Measurements from ENCODE around the gene LMX1A.

The LMX1A gene

DNA sequence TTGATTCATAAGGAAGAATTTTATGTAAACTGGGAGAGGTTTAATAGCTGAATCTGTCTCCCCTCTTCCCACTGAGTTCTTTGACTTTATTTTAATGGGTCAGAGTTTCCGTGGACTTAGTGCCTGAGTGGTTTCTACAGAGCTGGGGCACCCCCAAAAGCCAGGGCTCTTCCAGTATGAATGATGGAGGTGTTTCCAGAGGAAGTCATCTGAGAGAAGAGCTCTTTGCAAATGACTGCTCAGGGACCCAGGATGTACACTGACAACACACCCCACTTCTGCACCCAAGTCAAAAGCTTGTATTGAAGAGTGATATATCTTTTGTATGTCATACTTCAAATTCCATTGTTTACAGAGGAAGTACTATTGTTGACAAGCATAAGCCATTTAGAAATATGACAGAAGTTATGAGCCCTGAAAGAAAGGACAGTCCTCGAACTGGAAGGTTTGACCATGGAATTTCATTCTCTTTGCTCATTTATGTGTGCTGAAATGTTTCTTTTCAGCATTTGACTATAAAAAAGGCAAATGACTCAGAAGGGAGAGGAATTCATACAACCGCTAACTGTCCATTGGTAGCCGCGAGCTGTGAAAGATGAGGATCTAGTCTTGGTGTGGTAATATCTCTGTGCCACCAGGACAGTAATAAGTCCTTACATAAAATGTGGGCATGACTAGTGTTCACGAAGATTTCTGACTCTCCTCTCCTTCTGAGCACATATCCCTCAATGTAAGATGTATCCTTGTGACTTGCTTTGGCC, 25.4 kb upstream of the LMX1A start:
- no peaks in the 10 kb centered on the region for H3K36me3 ChIP-seq (ENCODE audit: insufficient read depth, low read length)
- no peak overlapping the region for H3K9ac ChIP-seq (ENCODE audit: low read depth, low read length)
- H3K9me3 ChIP-seq (ENCODE audit: control insufficient read depth, insufficient read depth, low read length): no peaks in the 10 kb centered on the region
- H3K4me1 ChIP-seq (ENCODE audit: insufficient read depth, low read length): peaks cover 7% of the 10 kb centered on the region; the same call in 1 of the 2 replicates

DNA sequence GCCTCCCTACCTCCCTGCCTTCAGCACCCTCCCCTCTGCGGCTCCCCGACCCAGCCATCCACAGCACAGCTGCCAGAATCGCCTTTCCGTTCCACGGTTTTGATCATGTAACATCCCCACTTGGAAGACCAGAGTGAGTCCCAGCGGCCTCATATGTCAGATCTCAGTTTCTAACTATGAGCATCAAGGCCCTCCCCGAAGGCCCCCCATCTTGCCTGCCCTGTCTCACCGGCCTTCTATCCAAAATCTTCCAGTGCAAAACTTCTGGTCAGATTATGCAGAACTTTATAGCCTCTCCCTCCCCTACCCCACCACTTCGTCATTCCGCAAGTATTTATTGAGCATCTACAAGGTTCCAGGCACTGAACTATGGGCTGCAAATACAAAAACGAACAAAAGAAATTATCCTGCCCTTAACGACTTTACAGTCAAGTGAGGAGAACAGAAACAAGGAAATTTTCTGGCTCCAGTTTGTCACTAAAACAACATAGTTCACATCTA, 20.3 kb upstream of the LMX1A start:
- H3K36me3 ChIP-seq (ENCODE audit: insufficient read depth, low read length): no peaks in the 10 kb centered on the region
- no peaks in the 10 kb centered on the region; the same call in 1 of the 2 replicates for H3K4me1 ChIP-seq (ENCODE audit: insufficient read depth, low read length)
- H3K9ac ChIP-seq (ENCODE audit: low read depth, low read length): peak overlapping the region; percentile 64; the same call in 1 of the 2 replicates
- no peaks in the 10 kb centered on the region for H3K9me3 ChIP-seq (ENCODE audit: control insufficient read depth, insufficient read depth, low read length)

DNA sequence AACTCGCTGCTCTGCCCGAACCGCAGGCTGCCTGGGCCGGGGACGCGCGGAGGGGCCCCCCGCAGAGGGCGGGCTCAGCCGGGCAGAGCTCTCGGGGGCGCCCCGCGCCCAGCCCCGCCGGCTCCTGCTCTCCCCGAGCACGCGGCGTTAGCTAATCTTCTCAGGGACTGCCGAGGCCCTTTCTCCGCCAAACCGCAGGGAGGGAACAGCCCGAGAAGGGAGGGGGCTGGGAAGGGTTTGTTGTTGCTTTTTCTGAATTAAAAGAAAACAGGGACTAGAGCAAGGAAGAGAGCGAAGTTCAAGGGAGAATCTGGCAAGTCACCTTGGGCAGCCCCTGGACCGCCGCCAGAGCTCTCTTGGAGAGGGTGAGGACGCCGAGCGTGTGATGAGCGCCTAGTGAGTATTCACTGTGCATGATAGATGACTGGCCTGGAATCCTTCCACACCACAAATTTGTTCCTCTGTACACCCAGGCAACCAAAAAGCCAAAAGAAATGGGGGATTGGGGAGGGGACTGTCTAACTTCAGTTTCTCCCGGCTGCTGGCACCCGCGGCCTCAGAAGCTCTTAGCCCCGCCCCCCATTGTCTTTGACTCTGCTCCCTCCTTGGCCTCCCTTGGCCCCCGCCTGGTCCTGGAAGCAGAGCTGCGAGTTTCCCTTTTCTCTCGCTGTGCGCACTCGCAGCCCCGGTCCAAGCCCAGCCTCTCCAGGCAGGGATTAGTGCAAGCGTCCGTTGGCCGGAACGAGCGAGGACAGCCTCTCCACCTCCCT, 19.7 kb upstream of the LMX1A start:
- H3K9ac ChIP-seq (ENCODE audit: low read depth, low read length): peak overlapping the region; percentile 64
- H3K9me3 ChIP-seq (ENCODE audit: control insufficient read depth, insufficient read depth, low read length): no peaks in the 10 kb centered on the region

DNA sequence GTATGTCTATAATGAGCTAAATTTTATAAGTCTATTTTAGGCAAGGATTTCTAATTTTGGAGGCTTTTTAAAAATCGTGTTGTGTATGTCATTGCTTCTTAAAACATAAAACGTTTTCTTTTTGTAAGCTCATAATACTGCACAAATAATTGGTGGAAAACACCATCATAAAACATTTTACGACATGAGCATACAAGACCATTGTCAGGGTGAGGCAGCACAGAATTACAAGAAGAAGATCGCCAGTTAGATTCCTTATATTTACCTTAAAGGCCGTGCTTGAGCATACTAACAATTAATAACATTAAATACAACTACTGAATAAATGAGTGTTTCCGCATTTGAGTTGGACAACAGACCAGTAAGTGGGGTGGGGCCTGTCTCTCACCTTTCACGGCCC, 19.1 kb upstream of the LMX1A start:
- H3K36me3 ChIP-seq (ENCODE audit: insufficient read depth, low read length): no peaks in the 10 kb centered on the region
- no peaks in the 10 kb centered on the region for H3K9me3 ChIP-seq (ENCODE audit: control insufficient read depth, insufficient read depth, low read length)
- H3K4me1 ChIP-seq (ENCODE audit: insufficient read depth, low read length): no peaks in the 10 kb centered on the region; the same call in 1 of the 2 replicates
- peak overlapping the region; percentile 64 for H3K9ac ChIP-seq (ENCODE audit: low read depth, low read length)

More for the DNA sequence above, 19.7 kb upstream of the LMX1A start:
- Histone ChIP-seq H3K36me3 (ENCODE audit: insufficient read depth, low read length) (no peaks in the 10 kb centered on the region), H3K4me1 (ENCODE audit: insufficient read depth, low read length) (no peaks in the 10 kb centered on the region; the same call in 1 of the 2 replicates)

DNA sequence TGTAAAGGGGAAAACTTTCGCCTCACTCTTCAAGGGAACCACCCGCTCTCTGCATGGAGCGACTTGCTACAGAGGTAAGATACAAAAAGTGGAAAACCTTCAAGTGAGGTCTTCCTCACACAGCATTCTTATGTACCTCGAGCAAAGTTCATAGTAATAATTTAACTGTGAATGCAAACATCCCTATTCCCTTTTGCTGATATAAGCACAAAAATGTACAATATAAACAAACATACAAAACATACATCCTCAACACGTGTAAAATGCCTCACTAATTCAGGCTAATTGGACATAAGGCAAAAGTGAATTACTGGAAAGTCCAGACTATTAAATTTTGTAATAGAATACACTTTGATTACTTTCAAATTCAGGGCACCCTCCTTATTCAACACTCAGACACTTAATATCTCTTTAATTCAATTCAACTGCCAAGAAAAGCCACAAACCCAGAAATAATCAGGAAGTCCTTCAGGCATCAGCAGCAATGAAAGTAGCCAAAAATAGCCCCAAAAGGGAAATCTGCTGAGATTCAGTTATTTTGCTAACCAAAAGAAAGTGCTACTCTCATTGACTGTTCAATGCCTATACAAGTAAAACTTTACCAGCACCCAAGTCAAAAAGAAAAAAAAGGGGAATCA, 15.2 kb upstream of the LMX1A start:
- H3K4me1 ChIP-seq (ENCODE audit: insufficient read depth, low read length): no peaks in the 10 kb centered on the region; the same call in 1 of the 2 replicates
- no peak overlapping the region for H3K9ac ChIP-seq (ENCODE audit: low read depth, low read length)
- no peaks in the 10 kb centered on the region for H3K9me3 ChIP-seq (ENCODE audit: control insufficient read depth, insufficient read depth, low read length)
- no peaks in the 10 kb centered on the region for H3K36me3 ChIP-seq (ENCODE audit: insufficient read depth, low read length)

DNA sequence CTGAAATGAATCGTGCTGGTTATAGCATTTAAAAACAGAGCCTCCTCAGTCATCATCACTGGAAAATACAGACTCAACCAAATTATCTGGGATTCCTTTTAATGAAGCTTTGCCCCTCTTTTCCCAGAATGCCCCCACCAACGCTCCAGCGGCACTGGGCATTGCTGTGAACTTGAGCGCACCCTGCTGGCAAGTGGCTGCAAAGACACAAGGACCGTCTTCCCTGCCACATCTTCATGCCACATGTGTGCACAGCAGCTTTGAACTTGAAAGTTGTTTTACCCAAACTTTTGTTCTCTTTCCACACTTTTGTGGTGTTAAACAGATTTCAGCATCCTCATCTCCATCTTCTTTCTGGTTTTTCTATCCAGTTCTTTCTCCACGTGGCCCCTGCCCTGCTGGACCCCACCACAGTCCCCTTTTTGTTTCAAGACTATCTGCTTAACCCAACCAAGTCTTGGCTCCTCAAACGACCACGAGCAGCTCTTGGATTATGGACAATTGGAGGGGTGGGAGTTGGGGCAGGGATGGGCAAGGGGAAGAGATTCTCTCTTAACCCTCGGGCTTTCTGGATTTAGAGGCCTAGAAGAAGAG, 12.8 kb upstream of the LMX1A start:
- no peaks in the 10 kb centered on the region for H3K4me1 ChIP-seq (ENCODE audit: insufficient read depth, low read length)
- no peak overlapping the region for H3K9ac ChIP-seq (ENCODE audit: low read depth, low read length)
- no peaks in the 10 kb centered on the region for H3K36me3 ChIP-seq (ENCODE audit: insufficient read depth, low read length)
- H3K9me3 ChIP-seq (ENCODE audit: control insufficient read depth, insufficient read depth, low read length): no peaks in the 10 kb centered on the region

DNA sequence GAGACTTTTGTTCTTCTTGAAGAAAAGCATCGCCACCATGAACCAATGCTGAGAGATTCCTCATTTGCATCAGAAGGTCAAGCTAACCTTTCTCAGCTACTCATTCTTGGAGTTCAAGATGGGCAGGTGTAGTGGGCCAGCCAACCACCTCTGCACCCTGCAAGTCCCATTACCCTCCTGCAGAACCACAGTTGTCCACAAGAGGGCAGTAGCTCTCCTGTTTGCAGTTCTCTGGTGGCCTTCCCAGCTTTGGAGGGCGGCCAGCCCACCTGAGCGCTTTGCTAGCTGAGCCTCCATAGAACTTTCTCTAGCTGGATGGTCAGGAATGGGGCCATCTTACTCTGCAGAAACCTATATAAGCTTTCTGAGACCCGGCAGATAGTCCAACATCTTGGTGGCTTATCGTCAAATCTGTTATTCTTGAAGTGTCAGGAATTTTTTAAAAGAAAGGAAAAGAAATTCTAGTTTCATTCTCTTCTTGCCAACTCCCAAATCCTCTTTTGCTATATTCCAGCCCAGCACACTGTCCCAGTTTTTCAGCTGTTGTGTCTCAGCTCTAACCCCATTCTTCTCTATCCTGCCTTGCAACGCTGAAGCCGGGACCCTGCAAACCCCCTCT, 11.0 kb upstream of the LMX1A start:
- Histone ChIP-seq H3K9ac (ENCODE audit: low read depth, low read length) (no peak overlapping the region), H3K9me3 (ENCODE audit: control insufficient read depth, insufficient read depth, low read length) (no peaks in the 10 kb centered on the region), H3K4me1 (ENCODE audit: insufficient read depth, low read length) (no peaks in the 10 kb centered on the region), H3K36me3 (ENCODE audit: insufficient read depth, low read length) (no peaks in the 10 kb centered on the region)

DNA sequence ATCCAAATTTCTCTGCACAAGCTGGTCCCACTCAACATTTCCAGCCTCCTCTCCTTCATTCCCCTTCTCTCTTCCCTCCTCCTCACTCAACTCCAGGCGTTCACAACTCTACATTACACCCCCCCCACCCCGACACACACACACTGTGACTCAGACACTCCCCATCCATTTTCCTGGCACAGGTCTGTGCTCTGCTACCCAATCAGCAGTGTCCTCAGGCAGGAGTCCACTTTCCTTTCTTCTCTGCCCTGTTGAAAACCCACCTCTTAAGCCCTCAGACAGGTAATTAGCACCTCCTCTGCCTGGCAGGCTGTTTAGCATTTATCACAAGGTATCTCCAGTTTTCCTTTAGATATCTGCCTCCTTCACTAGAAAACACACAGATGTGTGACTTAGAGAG, 8.8 kb upstream of the LMX1A start:
- no peaks in the 10 kb centered on the region for H3K36me3 ChIP-seq (ENCODE audit: insufficient read depth, low read length)
- no peak overlapping the region for H3K9ac ChIP-seq (ENCODE audit: low read depth, low read length)
- H3K4me1 ChIP-seq (ENCODE audit: insufficient read depth, low read length): no peaks in the 10 kb centered on the region
- H3K9me3 ChIP-seq (ENCODE audit: control insufficient read depth, insufficient read depth, low read length): no peaks in the 10 kb centered on the region

DNA sequence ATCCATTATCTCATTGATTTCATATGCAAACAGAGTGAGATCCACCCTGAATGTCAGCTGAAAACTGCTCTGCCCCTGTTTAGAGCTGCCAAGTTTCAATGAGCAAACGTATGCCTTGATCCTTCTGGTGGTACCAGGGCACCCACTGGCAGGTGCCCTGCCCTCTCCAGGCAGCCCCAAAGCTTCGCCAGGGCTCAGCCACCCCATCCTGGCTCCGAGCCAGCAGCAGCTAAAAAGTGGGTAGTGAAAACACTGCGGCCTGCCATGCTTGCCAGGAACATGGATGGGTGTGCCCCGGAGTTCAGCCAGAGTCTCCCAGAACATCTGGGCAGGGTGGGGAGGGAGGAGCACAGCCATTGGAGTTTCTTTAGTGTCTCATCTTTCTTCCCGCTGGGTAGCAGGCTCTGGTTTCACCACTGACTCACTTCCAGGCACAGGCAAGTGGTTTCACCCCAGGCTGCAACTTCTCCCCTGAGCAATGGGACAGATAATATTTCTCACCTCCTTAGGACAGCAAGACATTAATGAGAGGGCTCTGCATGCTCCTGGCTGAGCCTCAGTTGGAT, 8.1 kb upstream of the LMX1A start:
- Histone ChIP-seq H3K36me3 (ENCODE audit: insufficient read depth, low read length) (no peaks in the 10 kb centered on the region), H3K9ac (ENCODE audit: low read depth, low read length) (no peak overlapping the region), H3K4me1 (ENCODE audit: insufficient read depth, low read length) (no peaks in the 10 kb centered on the region), H3K9me3 (ENCODE audit: control insufficient read depth, insufficient read depth, low read length) (no peaks in the 10 kb centered on the region)

DNA sequence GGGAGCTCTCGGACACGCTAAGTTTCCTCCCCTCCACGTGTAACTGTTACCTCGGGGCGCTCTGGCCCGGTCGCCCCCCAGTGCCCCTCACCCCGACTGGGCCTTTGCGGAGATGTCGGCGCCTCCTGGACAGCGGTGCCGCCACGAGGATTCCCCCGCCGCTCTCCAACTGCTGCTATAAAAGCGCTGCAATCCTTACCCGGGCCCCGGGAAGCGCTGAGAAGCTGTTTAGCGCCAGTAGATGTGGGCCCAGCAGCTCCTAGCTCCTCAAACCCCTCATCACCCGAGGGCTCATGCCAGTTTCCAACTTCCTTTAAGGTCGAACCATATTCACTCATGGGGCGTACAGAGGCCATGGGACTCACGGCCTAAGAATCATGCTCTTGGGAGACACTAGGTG, 361 bp upstream of the LMX1A start:
- peak overlapping the region; percentile 56; the same call in 1 of the 2 replicates for H3K9ac ChIP-seq (ENCODE audit: low read depth, low read length)
- H3K4me1 ChIP-seq (ENCODE audit: insufficient read depth, low read length): 0 out of 2 replicates have a peak, but pooled peaks cover under 1% of the 10 kb centered on the region
- no peaks in the 10 kb centered on the region for H3K9me3 ChIP-seq (ENCODE audit: control insufficient read depth, insufficient read depth, low read length)
- no peaks in the 10 kb centered on the region for H3K36me3 ChIP-seq (ENCODE audit: insufficient read depth, low read length)

DNA sequence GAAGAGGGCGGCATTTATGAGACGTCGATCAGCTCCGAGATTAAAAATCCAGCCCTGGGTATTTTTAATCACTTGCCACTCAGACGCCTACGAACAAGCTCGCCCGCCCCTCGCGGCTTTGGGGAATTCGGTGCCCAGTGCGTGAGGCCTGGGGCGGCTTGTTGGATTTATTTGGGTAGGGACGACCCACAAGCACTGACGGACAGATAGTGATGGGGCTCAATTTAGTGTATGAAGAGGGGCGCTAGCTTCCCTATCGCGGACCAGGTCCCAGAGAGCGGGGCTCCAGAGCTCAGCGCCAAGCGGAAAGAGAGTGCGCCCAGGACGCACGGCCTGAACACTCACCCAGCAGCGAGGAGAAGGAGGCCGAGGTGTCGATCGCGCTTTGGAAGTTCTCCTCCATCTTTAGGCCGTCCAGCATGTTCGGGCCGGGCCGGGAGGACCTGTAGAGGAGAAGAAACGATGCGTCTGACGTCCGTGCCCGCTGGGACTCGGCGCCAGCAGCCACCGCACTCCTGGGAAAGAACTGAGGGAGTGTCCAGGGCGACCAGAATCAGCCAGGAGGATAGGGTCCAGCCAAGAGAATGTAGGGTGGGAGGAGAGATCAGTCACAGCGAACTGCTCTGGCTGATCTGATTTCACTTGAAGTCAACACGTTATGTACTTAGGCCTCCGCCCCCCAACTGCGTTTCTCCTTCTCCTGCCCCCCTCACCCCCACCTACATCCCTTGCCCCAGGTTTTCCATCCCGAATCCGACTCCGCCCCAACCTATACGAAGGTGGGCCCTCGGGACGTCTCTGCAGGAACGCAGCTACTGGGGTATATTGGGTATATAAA, 1.2 kb downstream of the LMX1A start:
- Histone ChIP-seq H3K9ac (ENCODE audit: low read depth, low read length) (peak overlapping the region; percentile 56; the same call in 1 of the 2 replicates), H3K4me1 (ENCODE audit: insufficient read depth, low read length) (0 out of 2 replicates have a peak, but pooled peaks cover 9% of the 10 kb centered on the region), H3K9me3 (ENCODE audit: control insufficient read depth, insufficient read depth, low read length) (no peaks in the 10 kb centered on the region), H3K36me3 (ENCODE audit: insufficient read depth, low read length) (no peaks in the 10 kb centered on the region)

DNA sequence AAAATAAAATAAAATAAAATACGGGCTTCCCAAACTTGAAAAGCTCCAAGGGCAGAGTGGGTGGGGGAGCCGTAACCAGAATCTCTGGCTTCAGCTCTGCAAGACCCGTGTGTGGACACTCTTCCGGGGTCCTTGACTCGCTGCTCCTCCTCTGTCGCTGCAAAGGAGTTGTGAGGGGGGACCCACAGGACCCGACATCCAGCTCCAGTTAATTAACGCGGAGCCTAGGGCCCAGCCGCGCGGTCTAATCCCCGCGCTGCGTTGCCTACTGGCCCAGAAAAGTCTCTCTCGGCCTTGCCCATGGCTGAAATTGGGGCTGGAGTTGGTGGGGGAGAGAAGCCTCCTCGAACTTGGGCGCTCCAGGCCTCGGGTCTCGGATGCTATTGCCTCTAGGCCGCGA, 1.8 kb downstream of the LMX1A start:
- Histone ChIP-seq H3K4me1 (ENCODE audit: insufficient read depth, low read length) (0 out of 2 replicates have a peak, but pooled peaks cover 9% of the 10 kb centered on the region), H3K9me3 (ENCODE audit: control insufficient read depth, insufficient read depth, low read length) (no peaks in the 10 kb centered on the region), H3K9ac (ENCODE audit: low read depth, low read length) (peak overlapping the region; percentile 56; the same call in 1 of the 2 replicates), H3K36me3 (ENCODE audit: insufficient read depth, low read length) (no peaks in the 10 kb centered on the region)

Measured in ES-I3 (cell line).